ENCODE measurements around the gene RBM4B. TPM values are rescaled to one million over a fixed set of nuclear protein-coding genes. Genes with fewer than 3 reads are reported as not detected.
"Not testable (repeated sequence)": the region's sequence is repeated elsewhere in the genome, so short reads cannot be mapped to it uniquely, and the experiment has no call there.

The RBM4B gene
- total RNA-seq, 2 donors from 2014 or later = 15.2 to 19.8 TPM

DNA sequence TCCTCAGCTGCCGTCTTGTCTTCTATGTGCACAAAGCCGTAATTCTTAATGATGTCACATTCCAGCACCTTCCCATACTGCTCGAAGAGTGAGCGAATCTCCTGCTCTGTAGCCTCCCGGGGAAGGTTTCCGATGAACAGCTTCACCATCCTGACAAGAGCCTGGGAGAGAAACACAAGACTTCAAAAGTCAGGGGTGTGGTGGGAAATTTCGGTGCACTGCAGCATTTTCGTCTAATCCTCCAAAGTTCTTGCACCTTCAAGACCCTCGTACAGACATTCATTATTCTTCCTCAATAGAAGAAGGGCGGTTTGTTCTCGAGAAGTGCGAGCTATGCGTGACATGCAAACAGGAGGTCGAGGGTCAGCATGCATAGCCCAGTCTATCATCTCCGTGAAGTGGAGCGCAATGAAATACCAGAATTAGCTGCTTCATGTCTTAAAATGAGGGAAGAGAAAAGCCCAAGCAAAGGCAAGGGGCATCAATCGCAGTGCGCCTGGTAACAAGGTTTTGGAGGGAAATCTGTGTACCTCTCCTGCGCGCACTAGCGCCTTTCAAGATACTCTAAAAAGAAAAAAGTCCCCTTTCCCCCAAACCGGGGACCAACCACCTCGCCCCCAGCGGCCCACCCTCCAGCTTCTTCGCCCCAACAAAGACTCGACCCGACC lies 622 bp downstream of the RBM4B start:
- Mint-ChIP-seq H3K27ac (peak overlapping the region; percentile 98 to 100), H3K36me3 (peaks cover 21 to 29% of the 10 kb centered on the region in 2 donors)

GRCh38 chr11:66676282-66676919 lies 1.3 kb downstream of the RBM4B start:
- no peaks in the 10 kb centered on the region for H3K9me3 Mint-ChIP-seq
- peak in 1 of 2 donors; percentile 44 for DNase-seq (ENCODE audit: low spot score in 2 of 2)
- no peak for ATAC-seq
- peak overlapping the region; percentile 98 to 100 for H3K27ac Mint-ChIP-seq
- H3K36me3 Mint-ChIP-seq = peaks cover 21 to 29% of the 10 kb centered on the region in 2 donors

More for the DNA sequence above, 622 bp downstream of the RBM4B start:
- ATAC-seq = no peak
- DNase-seq (ENCODE audit: low spot score in 2 of 2) = peak in 1 of 2 donors; percentile 50
- no peaks in the 10 kb centered on the region for H3K9me3 Mint-ChIP-seq

DNA sequence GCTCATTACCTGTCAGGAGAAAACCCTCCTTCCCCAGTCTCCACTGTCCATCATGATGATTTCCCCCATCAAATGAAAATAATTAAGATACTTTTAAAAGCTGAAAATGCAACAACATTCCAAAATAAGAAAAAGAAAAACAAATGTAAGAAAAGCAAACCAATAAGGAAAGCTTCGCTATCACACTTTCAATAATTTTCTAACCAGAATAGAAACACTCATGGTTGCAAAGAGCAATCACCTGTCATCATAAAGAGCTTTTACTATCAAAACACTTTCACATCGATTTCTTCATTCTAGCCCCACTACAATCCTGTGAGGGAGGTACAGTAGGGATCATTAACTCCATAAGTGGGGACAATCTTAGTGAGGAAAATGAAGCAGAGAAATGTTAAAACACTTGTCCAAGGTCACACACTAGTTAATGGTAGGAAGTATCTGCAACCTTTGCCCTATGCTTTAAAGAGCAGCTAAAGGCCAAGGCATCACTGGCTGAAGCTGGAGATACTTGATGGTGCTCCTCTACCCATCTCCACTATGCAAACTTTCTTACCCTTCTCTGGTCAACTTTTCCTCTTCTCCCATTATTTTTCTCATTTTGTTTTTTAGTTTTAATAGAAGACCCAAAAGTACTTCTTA lies 2.6 kb downstream of the RBM4B start:
- H3K36me3 Mint-ChIP-seq = peaks cover 21 to 29% of the 10 kb centered on the region in 2 donors
- H3K9me3 Mint-ChIP-seq = no peaks in the 10 kb centered on the region
- ATAC-seq (no peak), DNase-seq (ENCODE audit: low spot score in 2 of 2) (no peak)
- no peak overlapping the region for H3K27ac Mint-ChIP-seq

GRCh38 chr11:66670816-66671215 lies 6.9 kb downstream of the RBM4B start:
- H3K9me3 Mint-ChIP-seq = no peaks in the 10 kb centered on the region
- ATAC-seq (no peak), DNase-seq (ENCODE audit: low spot score in 2 of 2) (no peak)
- peaks cover 8 to 26% of the 10 kb centered on the region in 2 donors for H3K36me3 Mint-ChIP-seq
- H3K27ac Mint-ChIP-seq = peak overlapping the region in 1 of 2 donors; percentile 26

DNA sequence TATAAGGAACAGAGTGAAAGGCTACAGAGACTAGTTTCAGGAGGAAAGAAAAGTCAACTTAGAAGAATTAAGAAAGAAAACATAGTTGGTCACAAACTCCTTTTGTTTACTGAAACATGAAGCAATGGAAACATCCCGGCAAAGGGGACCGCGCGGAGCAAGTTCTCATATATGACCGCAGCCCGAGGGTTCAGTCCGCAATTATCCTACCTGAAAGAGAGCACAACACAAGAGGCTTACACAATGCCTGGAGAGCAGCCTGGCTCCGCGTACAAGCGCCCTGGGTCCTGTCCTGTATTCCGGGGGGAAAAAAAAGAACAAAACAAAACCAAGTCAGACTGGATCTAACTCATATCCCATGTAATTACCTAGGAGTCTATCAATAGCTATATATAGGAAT lies 12.3 kb downstream of the RBM4B start:
- Mint-ChIP-seq H3K27ac (peak overlapping the region in 1 of 2 donors; percentile 96), H3K36me3 (peaks cover 0 to 19% of the 10 kb centered on the region in 2 donors), H3K9me3 (no peaks in the 10 kb centered on the region)
- no peak for DNase-seq (ENCODE audit: low spot score in 2 of 2)
- no peak for ATAC-seq

GRCh38 chr11:66663741-66664296 lies 13.9 kb downstream of the RBM4B start:
- H3K36me3 Mint-ChIP-seq = peaks cover 0 to 8% of the 10 kb centered on the region in 2 donors
- H3K27ac Mint-ChIP-seq = no peak overlapping the region
- H3K9me3 Mint-ChIP-seq = no peaks in the 10 kb centered on the region
- ATAC-seq = no peak
- no peak for DNase-seq (ENCODE audit: low spot score in 2 of 2)

GRCh38 chr11:66659763-66660162 lies 17.9 kb downstream of the RBM4B start:
- no peak for DNase-seq (ENCODE audit: low spot score in 2 of 2)
- Mint-ChIP-seq H3K9me3 (no peaks in the 10 kb centered on the region), H3K27ac (peak overlapping the region; percentile 8 to 82), H3K36me3 (peaks cover 0 to 6% of the 10 kb centered on the region in 2 donors)
- ATAC-seq = no peak

DNA sequence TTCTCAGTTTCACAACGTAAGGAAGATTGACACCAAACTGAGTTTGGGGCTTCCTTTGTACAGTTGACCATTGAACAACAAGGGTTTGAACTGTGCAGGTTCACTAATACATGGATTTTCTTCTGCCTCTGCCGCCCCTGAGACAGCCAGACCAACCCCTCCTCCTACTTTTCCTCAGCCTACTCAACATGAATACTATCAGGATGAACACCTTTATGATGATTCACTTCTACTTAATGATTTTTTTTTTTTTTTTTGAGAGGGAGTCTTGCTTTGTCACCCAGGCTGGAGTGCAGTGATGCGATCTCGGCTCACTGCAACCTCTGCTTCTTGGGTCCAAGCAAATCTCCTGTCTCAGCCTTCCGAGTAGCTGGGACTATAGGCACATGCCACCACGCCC lies 24.6 kb downstream of the RBM4B start:
- Mint-ChIP-seq H3K27ac (peak overlapping the region in 1 of 2 donors; percentile 94), H3K36me3 (peaks cover 0 to 28% of the 10 kb centered on the region in 2 donors), H3K9me3 (no peaks in the 10 kb centered on the region)
- ATAC-seq (peak; percentile 28 to 40), DNase-seq (ENCODE audit: low spot score in 2 of 2) (no peak)

DNA sequence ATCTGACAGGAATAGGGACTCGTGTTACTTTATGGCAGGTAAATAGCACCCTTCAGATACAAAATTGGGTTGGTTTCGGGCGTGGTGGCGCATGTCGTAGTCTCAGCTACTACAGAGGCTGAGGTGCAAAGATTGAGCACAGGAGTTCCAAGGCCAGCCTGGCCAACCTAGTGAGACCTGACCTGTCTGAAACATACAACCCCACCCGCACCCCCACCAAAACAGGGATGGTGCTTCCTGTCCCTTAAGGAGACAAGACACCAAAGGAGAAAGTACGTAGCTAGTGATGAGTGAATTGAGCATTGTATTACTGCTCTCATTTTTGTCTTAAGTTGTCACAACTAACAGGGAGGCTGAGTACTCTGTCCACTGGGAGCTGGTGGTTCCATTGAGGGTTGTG lies 25.0 kb downstream of the RBM4B start:
- H3K27ac Mint-ChIP-seq = no peak overlapping the region
- DNase-seq (ENCODE audit: low spot score in 2 of 2) (no peak), ATAC-seq (peak in 1 of 2 donors; percentile 11)
- peaks cover 1 to 31% of the 10 kb centered on the region in 2 donors for H3K36me3 Mint-ChIP-seq
- H3K9me3 Mint-ChIP-seq = no peaks in the 10 kb centered on the region

DNA sequence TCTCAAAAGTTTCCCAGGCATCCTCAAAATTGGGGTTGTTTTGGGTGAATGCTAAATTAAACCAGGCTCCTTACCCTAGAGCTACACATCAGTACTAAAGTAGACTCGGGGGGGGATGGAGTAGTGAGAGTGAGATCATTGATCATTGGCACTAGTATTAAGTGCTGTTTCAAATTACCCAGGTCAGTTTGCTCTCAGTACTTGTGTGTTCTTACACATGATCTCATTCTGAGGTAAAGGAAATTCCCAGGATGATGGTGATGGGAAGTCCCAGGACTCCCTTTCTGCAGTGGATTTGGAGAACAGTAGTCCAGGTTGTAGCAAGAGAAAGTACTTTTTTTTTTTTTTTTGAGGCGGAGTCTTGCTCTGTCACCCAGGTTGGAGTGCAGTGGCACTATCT lies 26.7 kb downstream of the RBM4B start:
- H3K36me3 Mint-ChIP-seq = peaks cover 12 to 47% of the 10 kb centered on the region in 2 donors
- ATAC-seq = peak in 1 of 2 donors; percentile 52
- H3K27ac Mint-ChIP-seq = no peak overlapping the region

DNA sequence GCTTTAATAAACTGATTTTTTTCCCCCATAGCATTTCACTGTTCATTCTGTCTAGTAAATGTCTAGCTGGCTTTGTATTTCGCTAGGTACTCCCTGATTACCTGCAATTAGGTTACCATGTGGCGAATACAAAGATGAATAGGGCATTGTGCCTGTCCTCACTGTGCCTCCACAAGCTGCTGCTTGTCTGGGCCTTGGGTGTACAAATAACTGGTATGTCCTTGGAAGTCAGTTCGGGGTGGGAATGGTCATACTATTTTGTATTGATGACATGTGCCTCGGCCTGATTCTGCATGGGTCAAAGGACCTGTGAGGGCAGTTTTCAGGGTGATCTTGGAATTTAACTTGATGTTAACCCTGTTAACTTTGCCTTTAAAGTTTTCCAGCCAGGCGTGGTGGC lies 27.8 kb downstream of the RBM4B start:
- Mint-ChIP-seq H3K9me3 (no peaks in the 10 kb centered on the region), H3K36me3 (peaks cover 17 to 52% of the 10 kb centered on the region in 2 donors), H3K27ac (no peak overlapping the region)

More for the DNA sequence above, 26.7 kb downstream of the RBM4B start:
- H3K9me3 Mint-ChIP-seq = no peaks in the 10 kb centered on the region
- no peak for DNase-seq (ENCODE audit: low spot score in 2 of 2)

GRCh38 chr11:66646828-66647227 lies 30.9 kb downstream of the RBM4B start:
- DNase-seq (ENCODE audit: low spot score in 2 of 2) = no peak
- Mint-ChIP-seq H3K36me3 (peaks cover 48 to 73% of the 10 kb centered on the region in 2 donors), H3K9me3 (no peaks in the 10 kb centered on the region), H3K27ac (peak overlapping the region; percentile 26 to 56)
- no peak for ATAC-seq

More for the DNA sequence above, 27.8 kb downstream of the RBM4B start:
- DNase-seq (ENCODE audit: low spot score in 2 of 2) (no peak), ATAC-seq (no peak)

- DNase-seq (ENCODE audit: low spot score in 2 of 2) (no peak), ATAC-seq (no peak)
- peak overlapping the region; percentile 65 to 86 for H3K27ac Mint-ChIP-seq
Observed at GRCh38 chr11:66643745-66644437, 33.8 kb downstream of the RBM4B start.

DNA sequence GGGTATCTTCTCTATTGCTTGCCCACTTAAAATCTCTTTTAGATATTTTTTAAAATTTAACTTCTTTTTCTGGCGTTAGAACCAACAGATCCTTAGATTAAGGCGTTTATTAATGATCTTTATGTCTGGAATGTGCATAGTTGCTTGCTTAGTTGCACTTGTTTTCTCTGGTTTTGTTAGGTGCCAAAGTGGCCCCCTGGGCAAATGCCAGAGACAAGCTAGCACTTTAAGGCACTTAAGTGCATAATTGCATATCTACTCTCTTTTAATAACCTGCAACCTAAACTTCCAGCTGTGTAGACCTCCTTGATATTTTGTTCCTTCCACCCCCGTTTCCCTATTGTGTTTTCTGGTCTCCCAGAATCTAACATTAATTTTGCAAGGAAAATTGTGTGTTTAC lies 35.9 kb downstream of the RBM4B start:
- peaks cover 65 to 83% of the 10 kb centered on the region in 2 donors for H3K36me3 Mint-ChIP-seq
- no peak for DNase-seq (ENCODE audit: low spot score in 2 of 2)
- peak overlapping the region in 1 of 2 donors; percentile 52 for H3K27ac Mint-ChIP-seq
- H3K9me3 Mint-ChIP-seq = no peaks in the 10 kb centered on the region
- ATAC-seq = no peak

More at GRCh38 chr11:66643745-66644437, 33.8 kb downstream of the RBM4B start:
- H3K9me3 Mint-ChIP-seq = no peaks in the 10 kb centered on the region
- H3K36me3 Mint-ChIP-seq = peaks cover 67 to 89% of the 10 kb centered on the region in 2 donors

- not testable (repeated sequence) for DNase-seq (ENCODE audit: low spot score in 2 of 2); H3K9me3 Mint-ChIP-seq; ATAC-seq
- Mint-ChIP-seq H3K36me3 (peaks cover 53 to 64% of the 10 kb centered on the region in 2 donors), H3K27ac (peak overlapping the region; percentile 96 to 100)
Observed at GRCh38 chr11:66639814-66640340, 37.8 kb downstream of the RBM4B start.

All from activated naive CD4-positive, alpha-beta T cell treated with anti-CD3 and anti-CD28 coated beads, Interleukin-2, amount 50 U/mL, for 72 hours (primary cell).